AG04449 (cell line): ENCODE measurements around the gene ACYP1.
A peak's percentile ranks its signal among the peaks of the same experiment; 100 is the strongest.
"Not testable (repeated sequence)": the region's sequence is repeated elsewhere in the genome, so short reads cannot be mapped to it uniquely, and the experiment has no call there.

Experiments
- CTCF ChIA-PET: fragments of 350-600 bp; formaldehyde crosslinking; extraction: SDS; loops from one replicate; lab custom pipeline; 2021; ENCODE audit warnings: antibody characterized with exemption; lab: Yijun Ruan, JAX
- POLR2A ChIA-PET: fragments of 400-600, 350-600 bp; formaldehyde crosslinking; extraction: SDS; loops from one replicate; lab custom pipeline; 2020; ENCODE audit warnings: antibody characterized with exemption, inconsistent platforms; lab: Yijun Ruan, JAX
- DNase-seq: peaks from one replicate; pipeline ENCODE4 v3.0.0-alpha.2; 2010; ENCODE audit warnings: low read depth, low spot score
- H3K4me3 ChIP-seq: 2 replicates; pipeline ENCODE4 v1.5.1; 2011; ENCODE audit warnings: low read depth, mild to moderate bottlenecking, control low read depth, low read length
- CTCF ChIP-seq: IDR thresholded peaks from one replicate; pipeline ENCODE4 v1.5.1; 2011; ENCODE audit warnings: mild to moderate bottlenecking, moderate library complexity, low read length, control low read depth, inconsistent platforms; ENCODE audit not compliant: insufficient read depth; ENCODE audit errors: missing control alignments

The ACYP1 gene

DNA sequence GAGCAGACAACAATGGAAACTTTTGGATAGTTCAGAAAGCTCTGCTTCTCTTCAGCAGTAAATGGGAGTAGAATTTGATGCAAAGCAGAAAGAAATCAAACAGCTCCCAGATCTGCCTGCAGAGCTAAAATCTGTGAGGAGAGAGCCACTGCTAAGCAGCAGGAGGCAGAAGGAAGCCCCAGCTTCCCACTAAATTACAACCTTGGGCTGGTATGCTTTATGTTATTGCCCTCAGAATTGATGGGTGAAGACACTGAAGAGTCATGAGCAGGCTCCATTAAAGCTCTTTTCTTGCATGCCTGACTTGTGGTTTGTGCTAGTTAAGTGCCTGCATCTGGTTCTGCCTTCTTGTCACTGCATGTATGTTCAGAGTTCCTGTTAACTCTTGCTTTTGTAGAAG is 14.0 kb upstream of the ACYP1 start:
- no peak for TF ChIP-seq CTCF
- ChIA-PET CTCF (interaction anchor here (1.1 to 2.7 kb wide), 2 partner anchors 11 to 142 kb away, joined by 3 to 30 read pairs; no protein-coding TSS in a partner anchor), POLR2A (no interaction called here)
- DNase-seq, result no peak
- no peak overlapping the region for H3K4me3 ChIP-seq

DNA sequence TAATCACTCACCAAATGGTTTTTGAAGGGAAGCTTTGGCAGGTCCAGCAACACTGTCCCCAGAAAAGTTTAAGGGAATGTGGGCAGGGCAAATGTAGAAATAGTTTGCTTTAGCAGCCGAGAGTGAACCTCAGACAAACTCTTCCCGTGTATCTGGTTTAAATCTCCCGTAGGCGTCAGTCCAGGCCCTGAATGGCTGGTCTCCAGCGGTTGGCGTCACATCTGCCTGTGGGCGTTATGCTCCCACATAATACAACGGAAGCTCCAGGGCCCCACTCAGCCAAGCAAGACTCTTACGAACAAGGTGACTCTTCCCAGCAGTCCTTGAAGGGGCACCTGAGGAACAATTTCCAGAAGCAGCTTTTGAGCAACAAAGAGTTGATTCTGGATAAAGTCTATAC is 6.6 kb upstream of the ACYP1 start:
- POLR2A ChIA-PET, result no interaction called here
- no peak for TF ChIP-seq CTCF
- H3K4me3 ChIP-seq, result no peak overlapping the region
- no peak for DNase-seq
- CTCF ChIA-PET, result interaction anchor here (1.4 to 4.7 kb wide), 5 partner anchors 9 to 165 kb away, joined by 3 to 52 read pairs (median 14); no protein-coding TSS in a partner anchor

GRCh38 chr14:75069811-75070145 is 6.0 kb upstream of the ACYP1 start:
- no peak for DNase-seq
- POLR2A ChIA-PET, result interaction anchor here (0.8 kb wide), 1 partner anchor 58 kb away, joined by 4 read pairs; no protein-coding TSS in a partner anchor
- CTCF ChIA-PET, result interaction anchor here (0.6 to 4.7 kb wide), 7 partner anchors 10 to 209 kb away, joined by 3 to 52 read pairs (median 4); no protein-coding TSS in a partner anchor
- no peak for TF ChIP-seq CTCF
- H3K4me3 ChIP-seq, result peak overlapping the region; percentile 67

GRCh38 chr14:75069121-75069810 is 5.4 kb upstream of the ACYP1 start, which contains the start of gene ZC2HC1C:
TSS of gene ZC2HC1C (plus strand) at chr14:75069641. CDS start at chr14:75070574, 933 bp downstream.
- TF ChIP-seq CTCF, result no peak
- ChIA-PET POLR2A (interaction anchor here (0.8 kb wide), 1 partner anchor 58 kb away, joined by 4 read pairs; no protein-coding TSS in a partner anchor), CTCF (interaction anchor here (0.6 to 4.7 kb wide), 7 partner anchors 10 to 208 kb away, joined by 3 to 52 read pairs (median 4); no protein-coding TSS in a partner anchor)
- peak within 1 kb of the TSS; percentile 67 for H3K4me3 ChIP-seq
- DNase-seq, result no peak

GRCh38 chr14:75068294-75069120 is 4.7 kb upstream of the ACYP1 start:
- peak overlapping the region; percentile 67 for H3K4me3 ChIP-seq
- no peak for DNase-seq
- CTCF ChIA-PET, result interaction anchor here (1.4 to 4.7 kb wide), 4 partner anchors 20 to 207 kb away, joined by 4 to 52 read pairs (median 26); no protein-coding TSS in a partner anchor
- POLR2A ChIA-PET, result no interaction called here
- TF ChIP-seq CTCF, result no peak

- POLR2A ChIA-PET, H3K4me3 ChIP-seq, DNase-seq: not testable (repeated sequence)
- CTCF ChIA-PET, result interaction anchor here (4.4 to 4.7 kb wide), 2 partner anchors 20 to 121 kb away, joined by 38 to 52 read pairs; no protein-coding TSS in a partner anchor
Measured at GRCh38 chr14:75067765-75068164, 3.9 kb upstream of the ACYP1 start.
